PC-9 (cell line): ENCODE measurements around the gene TIPRL. TPM values are rescaled to one million over a fixed set of nuclear protein-coding genes. Genes with fewer than 3 reads are reported as not detected.
A peak's percentile ranks its signal among the peaks of the same experiment; 100 is the strongest.

Experiments
- BruUV-seq: library from RNA; stranded (reverse); fragments of 400-500 nt; replicated peaks from 2 replicates; lab custom pipeline; 2021; lab: Mats Ljungman, UMichigan
- CTCF ChIA-PET: fragments of 300-600 bp; sonication (Branson Sonifier 250); formaldehyde crosslinking; loops from one replicate; lab custom pipeline; 2022; ENCODE audit warnings: antibody characterized with exemption; lab: Charles Lee
- POLR2A ChIA-PET: fragments of 300-600 bp; sonication (Branson Sonifier 250); formaldehyde crosslinking; loops from one replicate; lab custom pipeline; 2022; ENCODE audit warnings: antibody characterized with exemption; ENCODE audit not compliant: unreplicated experiment; lab: Charles Lee
- DNase-seq, 2 experiments: peaks; one replicate each; pipeline versions ENCODE4 v3.0.0 to v3.0.0-alpha.2; 2015 to 2022; ENCODE audit warnings: mixed read lengths in 1 of 2
- H2AFZ ChIP-seq: fragments of 200-600 bp; sonication (generic); 2 replicates; pipeline ENCODE4 v1.8.1; 2017; ENCODE audit warnings: antibody characterized with exemption
- H3F3A ChIP-seq: fragments of 200-600 bp; sonication (generic); 2 replicates; pipeline ENCODE4 v1.8.1; 2017; ENCODE audit warnings: antibody characterized with exemption, mild to moderate bottlenecking, low read depth; ENCODE audit not compliant: insufficient read depth
- H3K27ac ChIP-seq: fragments of 200-600 bp; sonication (generic); 2 replicates; pipeline ENCODE4 v1.6.1; 2016; ENCODE audit warnings: mixed run types
- H3K27me3 ChIP-seq: fragments of 200-600 bp; sonication (generic); 2 replicates; pipeline ENCODE4 v1.6.1; 2016; ENCODE audit warnings: low read depth, mixed run types; ENCODE audit not compliant: insufficient read depth
- H3K36me3 ChIP-seq: fragments of 200-600 bp; sonication (generic); 2 replicates; pipeline ENCODE4 v1.6.1; 2016; ENCODE audit warnings: low read depth, mixed run types
- H3K4me1 ChIP-seq: fragments of 200-600 bp; sonication (generic); replicated peaks from 2 replicates; pipeline ENCODE4 v1.6.1; 2016; ENCODE audit warnings: mixed run types; ENCODE audit not compliant: insufficient read depth
- H3K4me2 ChIP-seq: fragments of 200-600 bp; sonication (generic); 2 replicates; pipeline ENCODE4 v1.6.1; 2017; ENCODE audit warnings: mixed run types
- H3K4me3 ChIP-seq: fragments of 200-600 bp; sonication (generic); 2 replicates; pipeline ENCODE4 v1.6.1; 2016; ENCODE audit warnings: mixed run types
- H3K79me2 ChIP-seq: fragments of 200-600 bp; sonication (generic); 2 replicates; pipeline ENCODE4 v1.6.1; 2017; ENCODE audit warnings: low read depth, mixed run types
- H3K9me2 ChIP-seq: fragments of 200-600 bp; sonication (generic); 2 replicates; pipeline ENCODE4 v1.8.1; 2017; ENCODE audit warnings: mild to moderate bottlenecking; ENCODE audit not compliant: insufficient read depth
- H3K9me3 ChIP-seq: fragments of 200-600 bp; sonication (generic); 2 replicates; pipeline ENCODE4 v1.8.1; 2016; ENCODE audit warnings: low read depth; ENCODE audit not compliant: insufficient read depth
- H4K20me1 ChIP-seq: fragments of 200-600 bp; sonication (generic); 2 replicates; pipeline ENCODE4 v1.8.1; 2017; ENCODE audit not compliant: insufficient read depth
- CTCF ChIP-seq: fragments of 200-600 bp; sonication (generic); conservative IDR thresholded peaks from 2 replicates; pipeline ENCODE4 v1.6.1; 2017; ENCODE audit warnings: mixed run types, antibody characterized with exemption, mild to moderate bottlenecking, moderate library complexity
- EZH2 ChIP-seq: fragments of 200-600 bp; sonication (generic); IDR thresholded peaks from 2 replicates; pipeline ENCODE4 v1.8.0; 2017; ENCODE audit warnings: antibody characterized with exemption, low read depth
- intact Hi-C: fragments of 100-400 bp; cut with micrococcal nuclease; formaldehyde crosslinking; loops from one replicate; pipeline ENCODE4 v1.10.0; 2022; ENCODE audit not compliant: unreplicated experiment
- total RNA-seq: library from RNA; stranded (reverse); gene quantifications from 2 replicates; pipeline ENCODE4 v1.2.3, GENCODE V29; 2021

The TIPRL gene
- total RNA-seq, 1 experiment from 2014 or later, result 47.7 TPM

GRCh38 chr1:168134642-168135041, 44.1 kb upstream of the TIPRL start:
- no peak for DNase-seq
- Histone ChIP-seq H3K36me3 (no peaks in the 10 kb centered on the region), H3K9me3 (no peaks in the 10 kb centered on the region), H3K4me2 (no peak overlapping the region), H3K79me2 (no peaks in the 10 kb centered on the region), H3K4me1 (peaks cover 20% of the 10 kb centered on the region), H3K9me2 (no peaks in the 10 kb centered on the region), H3K4me3 (no peak overlapping the region), H3F3A (peaks cover 17% of the 10 kb centered on the region; the same call in 1 of the 2 replicates), H2AFZ (no peak overlapping the region), H4K20me1 (no peaks in the 10 kb centered on the region), H3K27ac (no peak overlapping the region), H3K27me3 (no peaks in the 10 kb centered on the region)
- TF ChIP-seq EZH2, result no peak
- no peak for TF ChIP-seq CTCF
- intact Hi-C loops, result loop anchor here (5.0 kb wide), 2 partner anchors 52 to 188 kb away; no protein-coding TSS in a partner anchor
- ChIA-PET POLR2A (interaction anchor here (0.9 kb wide), 1 partner anchor 19 kb away, joined by 6 read pairs; no protein-coding TSS in a partner anchor), CTCF (interaction anchor here (1.3 kb wide), 1 partner anchor 162 kb away, joined by 3 read pairs; no protein-coding TSS in a partner anchor)
- no TSS peak for BruUV-seq

GRCh38 chr1:168135116-168135920, 43.4 kb upstream of the TIPRL start:
- peak overlapping the region; percentile 97; the same call in 1 of the 2 replicates for H2AFZ ChIP-seq
- H3K79me2 ChIP-seq, result no peaks in the 10 kb centered on the region
- peaks cover 17% of the 10 kb centered on the region; the same call in 1 of the 2 replicates for H3F3A ChIP-seq
- CTCF ChIA-PET, result interaction anchor here (1.3 kb wide), 1 partner anchor 162 kb away, joined by 3 read pairs; no protein-coding TSS in a partner anchor
- H3K4me3 ChIP-seq, result peak overlapping the region; percentile 74
- no peaks in the 10 kb centered on the region for H3K9me3 ChIP-seq
- no peak overlapping the region for H3K27ac ChIP-seq
- H3K27me3 ChIP-seq, result no peaks in the 10 kb centered on the region
- POLR2A ChIA-PET, result interaction anchor here (0.7 to 0.9 kb wide), 2 partner anchors 19 to 195 kb away, joined by 4 to 6 read pairs; no protein-coding TSS in a partner anchor
- H3K36me3 ChIP-seq, result no peaks in the 10 kb centered on the region
- H4K20me1 ChIP-seq, result no peaks in the 10 kb centered on the region
- peaks cover 20% of the 10 kb centered on the region for H3K4me1 ChIP-seq
- no peak for TF ChIP-seq CTCF
- no peak for TF ChIP-seq EZH2
- DNase-seq, result no peak
- no peaks in the 10 kb centered on the region for H3K9me2 ChIP-seq
- intact Hi-C loops, result loop anchor here (5.0 kb wide), 2 partner anchors 53 to 187 kb away; no protein-coding TSS in a partner anchor
- H3K4me2 ChIP-seq, result peak overlapping the region; percentile 93
- BruUV-seq, result TSS peak; percentile 40

GRCh38 chr1:168135921-168136708, 42.6 kb upstream of the TIPRL start:
- Histone ChIP-seq H3K79me2 (no peaks in the 10 kb centered on the region), H3K27me3 (no peaks in the 10 kb centered on the region), H2AFZ (peak overlapping the region; percentile 97), H3K9me3 (no peaks in the 10 kb centered on the region), H3K4me1 (peaks cover 20% of the 10 kb centered on the region), H3K36me3 (no peaks in the 10 kb centered on the region), H4K20me1 (no peaks in the 10 kb centered on the region), H3K27ac (no peak overlapping the region), H3K9me2 (no peaks in the 10 kb centered on the region), H3K4me2 (peak overlapping the region; percentile 93), H3F3A (peaks cover 17% of the 10 kb centered on the region; the same call in 1 of the 2 replicates), H3K4me3 (peak overlapping the region; percentile 74)
- DNase-seq, result peak in 1 of 2 experiments; percentile 47
- TF ChIP-seq EZH2, result no peak
- no peak for TF ChIP-seq CTCF
- intact Hi-C loops, result loop anchor here (5.0 kb wide), 2 partner anchors 54 to 186 kb away; no protein-coding TSS in a partner anchor
- CTCF ChIA-PET, result no interaction called here
- POLR2A ChIA-PET, result interaction anchor here (0.7 kb wide), 1 partner anchor 194 kb away, joined by 4 read pairs; no protein-coding TSS in a partner anchor
- BruUV-seq, result no TSS peak
